Stimulated activated naive CD4-positive, alpha-beta T cell treated with Interleukin-2 at 50 U/mL for 16 hours (primary cell): ENCODE data around the gene LTA.

Experiments used
- DNase-seq: peaks from one replicate; lab custom pipeline; 2025; lab: John Stamatoyannopoulos, UW

The LTA gene

GRCh38 chr6:31569861-31570536 is 2.1 kb upstream of the LTA start:
- DNase-seq, result no peak

- DNase-seq, result no peak
Observed at GRCh38 chr6:31573239-31574105, 1.4 kb downstream of the LTA start.

GRCh38 chr6:31574106-31575061 is 2.3 kb downstream of the LTA start:
- peak; percentile 46 for DNase-seq

DNA sequence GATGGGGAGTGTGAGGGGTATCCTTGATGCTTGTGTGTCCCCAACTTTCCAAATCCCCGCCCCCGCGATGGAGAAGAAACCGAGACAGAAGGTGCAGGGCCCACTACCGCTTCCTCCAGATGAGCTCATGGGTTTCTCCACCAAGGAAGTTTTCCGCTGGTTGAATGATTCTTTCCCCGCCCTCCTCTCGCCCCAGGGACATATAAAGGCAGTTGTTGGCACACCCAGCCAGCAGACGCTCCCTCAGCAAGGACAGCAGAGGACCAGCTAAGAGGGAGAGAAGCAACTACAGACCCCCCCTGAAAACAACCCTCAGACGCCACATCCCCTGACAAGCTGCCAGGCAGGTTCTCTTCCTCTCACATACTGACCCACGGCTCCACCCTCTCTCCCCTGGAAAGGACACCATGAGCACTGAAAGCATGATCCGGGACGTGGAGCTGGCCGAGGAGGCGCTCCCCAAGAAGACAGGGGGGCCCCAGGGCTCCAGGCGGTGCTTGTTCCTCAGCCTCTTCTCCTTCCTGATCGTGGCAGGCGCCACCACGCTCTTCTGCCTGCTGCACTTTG is 3.3 kb downstream of the LTA start, which contains the start of gene TNF:
TSS of gene TNF (plus strand) at position 231 of the 567 bp plus-strand sequence. CDS start at position 408, 177 bp downstream.
- peak; percentile 82 for DNase-seq

GRCh38 chr6:31575952-31576685 is 4.0 kb downstream of the LTA start:
- DNase-seq, result no peak

DNA sequence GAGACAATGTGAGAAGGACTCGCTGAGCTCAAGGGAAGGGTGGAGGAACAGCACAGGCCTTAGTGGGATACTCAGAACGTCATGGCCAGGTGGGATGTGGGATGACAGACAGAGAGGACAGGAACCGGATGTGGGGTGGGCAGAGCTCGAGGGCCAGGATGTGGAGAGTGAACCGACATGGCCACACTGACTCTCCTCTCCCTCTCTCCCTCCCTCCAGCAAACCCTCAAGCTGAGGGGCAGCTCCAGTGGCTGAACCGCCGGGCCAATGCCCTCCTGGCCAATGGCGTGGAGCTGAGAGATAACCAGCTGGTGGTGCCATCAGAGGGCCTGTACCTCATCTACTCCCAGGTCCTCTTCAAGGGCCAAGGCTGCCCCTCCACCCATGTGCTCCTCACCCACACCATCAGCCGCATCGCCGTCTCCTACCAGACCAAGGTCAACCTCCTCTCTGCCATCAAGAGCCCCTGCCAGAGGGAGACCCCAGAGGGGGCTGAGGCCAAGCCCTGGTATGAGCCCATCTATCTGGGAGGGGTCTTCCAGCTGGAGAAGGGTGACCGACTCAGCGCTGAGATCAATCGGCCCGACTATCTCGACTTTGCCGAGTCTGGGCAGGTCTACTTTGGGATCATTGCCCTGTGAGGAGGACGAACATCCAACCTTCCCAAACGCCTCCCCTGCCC is 4.9 kb downstream of the LTA start:
- DNase-seq, result peak; percentile 37

DNA sequence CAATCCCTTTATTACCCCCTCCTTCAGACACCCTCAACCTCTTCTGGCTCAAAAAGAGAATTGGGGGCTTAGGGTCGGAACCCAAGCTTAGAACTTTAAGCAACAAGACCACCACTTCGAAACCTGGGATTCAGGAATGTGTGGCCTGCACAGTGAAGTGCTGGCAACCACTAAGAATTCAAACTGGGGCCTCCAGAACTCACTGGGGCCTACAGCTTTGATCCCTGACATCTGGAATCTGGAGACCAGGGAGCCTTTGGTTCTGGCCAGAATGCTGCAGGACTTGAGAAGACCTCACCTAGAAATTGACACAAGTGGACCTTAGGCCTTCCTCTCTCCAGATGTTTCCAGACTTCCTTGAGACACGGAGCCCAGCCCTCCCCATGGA is 5.5 kb downstream of the LTA start:
- no peak for DNase-seq

- no peak for DNase-seq
Observed at GRCh38 chr6:31578184-31579118, 6.4 kb downstream of the LTA start.

GRCh38 chr6:31579119-31579505 is 7.0 kb downstream of the LTA start:
- no peak for DNase-seq

DNA sequence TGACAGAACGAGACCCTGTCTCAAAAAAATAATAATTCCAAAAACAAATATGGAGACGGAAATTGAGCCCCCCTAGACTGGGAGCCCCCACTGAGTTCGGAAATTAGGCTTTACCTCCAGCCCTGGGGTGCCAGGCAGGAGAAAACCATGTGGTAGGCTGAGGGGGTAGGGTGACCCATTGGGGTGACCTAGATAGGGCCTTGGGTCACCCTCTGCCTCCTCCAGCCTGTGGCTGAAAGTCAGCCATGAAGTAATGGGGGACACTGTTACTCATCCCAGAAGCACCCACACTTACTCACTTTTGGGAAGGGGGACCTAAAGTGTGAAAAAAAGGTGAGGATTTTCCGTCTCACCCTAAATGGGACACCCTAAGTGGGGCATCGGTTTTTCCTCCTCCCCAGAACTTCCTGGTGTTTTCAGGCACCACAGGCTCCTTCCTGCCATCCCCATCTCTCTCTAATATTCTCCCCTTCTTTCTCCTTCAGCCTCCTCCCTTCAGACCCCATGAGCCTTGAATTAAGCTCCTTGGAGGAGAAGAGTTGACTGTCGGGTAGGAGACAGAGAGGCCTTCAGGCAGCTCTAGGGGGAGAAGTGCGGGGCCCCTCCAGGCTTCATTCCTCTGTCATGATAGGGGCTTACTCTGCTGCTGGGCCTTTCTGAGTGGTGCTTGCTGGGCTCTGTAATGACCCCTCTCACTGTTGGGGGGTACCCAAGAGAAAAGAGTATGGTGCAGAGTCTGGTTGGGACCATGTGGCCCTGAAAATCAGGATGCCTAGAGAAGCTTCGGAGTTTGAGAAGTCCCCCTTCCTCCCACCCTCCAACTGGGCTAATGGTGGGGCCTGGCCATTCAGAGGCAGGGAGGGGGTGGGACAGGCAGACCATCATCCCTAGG is 7.7 kb downstream of the LTA start:
- DNase-seq, result peak; percentile 22

- DNase-seq, result no peak
Observed at GRCh38 chr6:31580438-31580740, 8.3 kb downstream of the LTA start.

GRCh38 chr6:31580807-31581433 is 8.8 kb downstream of the LTA start:
- DNase-seq, result peak; percentile 82

- DNase-seq, result no peak
Observed at GRCh38 chr6:31581434-31582229, 9.5 kb downstream of the LTA start.

DNA sequence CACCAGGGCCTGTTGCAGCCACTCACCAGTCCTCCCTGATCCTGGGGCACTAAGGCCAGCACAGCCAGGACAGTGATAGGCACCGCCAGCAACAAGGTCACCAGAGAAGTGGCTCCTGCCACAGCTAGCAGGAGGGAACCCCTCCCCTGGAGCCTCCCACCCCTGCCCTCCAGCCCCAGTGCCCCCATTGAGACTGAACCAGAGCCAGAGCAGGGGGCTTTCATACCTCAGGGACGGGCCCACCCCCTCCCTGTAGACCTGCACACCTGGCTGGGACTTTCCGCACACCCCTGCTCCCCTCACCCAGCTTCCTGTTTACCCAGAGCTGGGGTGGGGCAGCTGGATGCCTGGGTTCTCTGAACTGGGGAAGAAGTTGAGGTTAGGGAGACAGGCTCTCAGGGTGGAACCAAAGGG is 10.1 kb downstream of the LTA start, which contains the start of gene LTB:
TSS of gene LTB (minus strand) at position 195 of the 414 bp plus-strand sequence. CDS start at position 188, 7 bp downstream.
- DNase-seq, result peak; percentile 47

DNA sequence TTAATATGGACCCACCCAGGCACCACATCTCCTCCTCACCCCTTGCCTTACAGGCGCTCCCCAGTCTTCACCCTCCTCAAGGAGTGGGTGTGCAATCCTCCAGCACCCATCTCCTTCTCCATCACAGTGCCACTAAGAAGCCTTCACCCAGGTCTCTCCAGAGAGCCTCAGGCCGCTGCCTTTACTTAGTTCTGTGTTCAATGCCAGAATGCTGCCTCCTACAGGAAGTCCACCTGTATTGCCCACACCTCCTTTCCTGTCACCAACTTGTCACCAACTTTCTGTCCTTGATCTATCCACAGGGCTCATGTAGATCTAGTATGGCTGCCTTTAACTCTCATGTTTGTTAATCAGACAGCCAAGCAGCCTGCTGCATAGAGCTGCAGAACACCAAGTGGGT is 13.4 kb downstream of the LTA start:
- DNase-seq, result peak; percentile 16

- no peak for DNase-seq
Observed at GRCh38 chr6:31586008-31586407, 13.9 kb downstream of the LTA start, which contains the start of gene LST1. Gene LST1, plus strand, starts transcription at chr6:31586277. Its CDS starts 1,023 bp downstream, at chr6:31587300.
